HFFc6 (cell line): ENCODE measurements around the gene PRDM1. TPM values are rescaled to one million over a fixed set of nuclear protein-coding genes. Genes with fewer than 3 reads are reported as not detected.

Experiments
- DNase-seq: peaks from one replicate; pipeline ENCODE4 v3.0.0-alpha.2; 2018
- H3K27ac Mint-ChIP-seq: 2 replicates; pipeline ENCODE4 v1.8.0; 2020; ENCODE audit warnings: mild to moderate bottlenecking, mixed read lengths
- H3K27me3 Mint-ChIP-seq: 2 replicates; pipeline ENCODE4 v1.8.0; 2021; ENCODE audit warnings: mild to moderate bottlenecking, moderate library complexity, mixed read lengths; ENCODE audit not compliant: insufficient read depth
- H3K36me3 Mint-ChIP-seq: 2 replicates; pipeline ENCODE4 v1.8.0; 2021; ENCODE audit warnings: low read depth, mixed read lengths
- H3K4me1 Mint-ChIP-seq: 2 replicates; pipeline ENCODE4 v1.8.0; 2020; ENCODE audit warnings: low read depth, mixed read lengths
- H3K4me3 Mint-ChIP-seq: 2 replicates; pipeline ENCODE4 v1.8.0; 2020; ENCODE audit warnings: mild to moderate bottlenecking, moderate library complexity, mixed read lengths
- H3K9me3 Mint-ChIP-seq: 2 replicates; pipeline ENCODE4 v1.8.0; 2020; ENCODE audit warnings: mild to moderate bottlenecking, mixed read lengths
- total RNA-seq, 6 experiments: library from RNA; stranded (reverse); fragmentation: NEBNext Ultra II Directional; extraction: Animal tissue kit (Norgen Biotek cat#: 25700); gene quantifications; 2 replicates in 1 of 6; 3 replicates in 5 of 6; pipeline ENCODE4 v1.2.3, GENCODE V29; 2021
- TF ChIP-seq, protein P1 (sequence below): fragments of 200-600 bp; sonication (generic); IDR thresholded peaks from 2 replicates; pipeline ENCODE4 v1.5.0; 2021; ENCODE audit warnings: antibody characterized with exemption, mild to moderate bottlenecking

PRDM1 gene
- total RNA-seq, 6 experiments from 2014 or later: 8.4 to 12.3 (median 10.3) TPM

DNA sequence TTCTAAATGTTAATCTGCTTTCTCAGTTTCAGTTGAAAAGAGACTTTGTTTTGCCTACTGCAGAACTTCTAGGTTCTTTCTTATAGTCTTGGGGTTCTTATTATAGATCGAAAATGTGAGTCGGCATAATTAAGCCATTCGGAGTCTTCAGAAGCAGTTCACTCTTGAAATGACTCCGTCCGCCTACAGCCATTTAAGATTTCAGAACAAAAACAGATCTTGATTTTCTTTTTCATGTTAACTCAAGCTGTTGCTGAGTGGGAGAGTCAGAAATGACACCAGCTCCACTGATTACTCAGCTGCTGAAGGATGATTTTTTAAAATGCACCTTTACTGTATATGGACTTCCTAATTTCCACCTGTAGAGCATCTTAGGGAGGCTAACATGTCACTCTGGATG is 15.9 kb downstream of the PRDM1 start:
- TF ChIP-seq, protein P1, sequence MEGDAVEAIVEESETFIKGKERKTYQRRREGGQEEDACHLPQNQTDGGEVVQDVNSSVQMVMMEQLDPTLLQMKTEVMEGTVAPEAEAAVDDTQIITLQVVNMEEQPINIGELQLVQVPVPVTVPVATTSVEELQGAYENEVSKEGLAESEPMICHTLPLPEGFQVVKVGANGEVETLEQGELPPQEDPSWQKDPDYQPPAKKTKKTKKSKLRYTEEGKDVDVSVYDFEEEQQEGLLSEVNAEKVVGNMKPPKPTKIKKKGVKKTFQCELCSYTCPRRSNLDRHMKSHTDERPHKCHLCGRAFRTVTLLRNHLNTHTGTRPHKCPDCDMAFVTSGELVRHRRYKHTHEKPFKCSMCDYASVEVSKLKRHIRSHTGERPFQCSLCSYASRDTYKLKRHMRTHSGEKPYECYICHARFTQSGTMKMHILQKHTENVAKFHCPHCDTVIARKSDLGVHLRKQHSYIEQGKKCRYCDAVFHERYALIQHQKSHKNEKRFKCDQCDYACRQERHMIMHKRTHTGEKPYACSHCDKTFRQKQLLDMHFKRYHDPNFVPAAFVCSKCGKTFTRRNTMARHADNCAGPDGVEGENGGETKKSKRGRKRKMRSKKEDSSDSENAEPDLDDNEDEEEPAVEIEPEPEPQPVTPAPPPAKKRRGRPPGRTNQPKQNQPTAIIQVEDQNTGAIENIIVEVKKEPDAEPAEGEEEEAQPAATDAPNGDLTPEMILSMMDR: no peak
- Mint-ChIP-seq H3K4me3 (no peak overlapping the region), H3K4me1 (peaks cover 66% of the 10 kb centered on the region), H3K27me3 (no peaks in the 10 kb centered on the region), H3K36me3 (peaks cover 61% of the 10 kb centered on the region), H3K9me3 (no peaks in the 10 kb centered on the region), H3K27ac (no peak overlapping the region)
- no peak for DNase-seq

DNA sequence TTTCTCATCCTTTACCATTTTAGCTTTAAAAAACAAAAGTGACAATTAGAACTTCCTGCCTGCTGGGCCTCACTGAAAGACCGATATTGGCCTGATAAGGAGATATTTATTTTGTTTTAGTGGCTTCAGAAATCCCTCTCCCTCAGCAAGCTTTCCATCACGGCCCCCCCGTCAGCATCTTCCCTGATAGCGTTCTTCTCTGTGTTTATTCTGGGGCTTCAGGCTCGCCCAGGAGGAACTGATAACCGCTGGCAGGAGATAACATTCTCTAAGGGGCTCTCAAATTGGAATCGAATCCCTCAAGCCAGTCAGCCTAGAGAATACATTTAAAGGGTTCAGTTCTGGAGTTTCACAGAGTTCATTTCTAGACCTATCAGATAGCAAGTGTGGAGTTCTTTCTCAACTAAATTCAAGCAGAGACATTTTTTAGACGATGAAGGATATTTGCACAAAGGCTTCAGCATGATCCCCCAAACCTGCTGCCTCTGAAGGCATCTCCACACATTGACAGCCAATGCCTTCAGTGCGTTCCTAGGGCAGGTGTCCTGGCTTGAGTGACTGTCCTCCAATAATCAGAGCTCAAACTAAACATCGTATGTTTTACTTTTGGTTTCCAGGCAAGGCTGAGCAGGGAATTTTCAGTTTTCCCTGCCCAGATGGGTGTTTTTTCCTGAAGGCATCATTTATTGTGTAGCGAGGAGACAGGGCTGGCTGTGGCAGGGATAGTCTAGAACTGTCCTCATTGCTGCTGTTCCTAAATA is 17.0 kb downstream of the PRDM1 start:
- Mint-ChIP-seq H3K4me3 (no peak overlapping the region), H3K36me3 (peaks cover 70% of the 10 kb centered on the region), H3K27ac (no peak overlapping the region)

DNA sequence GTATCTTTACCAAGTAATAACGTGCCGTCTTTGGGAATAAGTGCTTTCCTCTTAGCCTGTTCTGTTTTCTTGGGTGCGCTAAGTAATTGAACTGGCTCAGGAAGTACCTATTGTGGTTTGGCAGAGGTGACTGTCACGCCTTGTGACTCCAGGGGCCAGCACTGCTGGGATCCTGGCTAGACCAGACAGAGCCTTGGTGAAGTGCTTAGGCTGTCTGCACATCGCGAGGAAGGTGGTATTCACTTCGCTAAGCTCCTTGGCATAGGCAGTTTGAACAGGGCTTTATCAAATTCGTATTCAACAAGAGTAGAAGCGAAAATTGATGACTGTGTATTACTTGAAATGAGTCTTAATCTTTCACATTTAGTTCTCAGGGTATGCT is 17.6 kb downstream of the PRDM1 start:
- DNase-seq: no peak
- no peak overlapping the region for H3K27ac Mint-ChIP-seq
- H3K4me3 Mint-ChIP-seq: no peak overlapping the region
- H3K4me1 Mint-ChIP-seq: peaks cover 52% of the 10 kb centered on the region
- H3K36me3 Mint-ChIP-seq: peaks cover 76% of the 10 kb centered on the region
- no peaks in the 10 kb centered on the region for H3K27me3 Mint-ChIP-seq
- TF ChIP-seq, protein P1: no peak
- no peaks in the 10 kb centered on the region for H3K9me3 Mint-ChIP-seq

More for the DNA sequence above, 17.0 kb downstream of the PRDM1 start:
- Mint-ChIP-seq H3K27me3 (no peaks in the 10 kb centered on the region), H3K9me3 (no peaks in the 10 kb centered on the region), H3K4me1 (peaks cover 58% of the 10 kb centered on the region)
- no peak for DNase-seq
- TF ChIP-seq, protein P1: no peak

DNA sequence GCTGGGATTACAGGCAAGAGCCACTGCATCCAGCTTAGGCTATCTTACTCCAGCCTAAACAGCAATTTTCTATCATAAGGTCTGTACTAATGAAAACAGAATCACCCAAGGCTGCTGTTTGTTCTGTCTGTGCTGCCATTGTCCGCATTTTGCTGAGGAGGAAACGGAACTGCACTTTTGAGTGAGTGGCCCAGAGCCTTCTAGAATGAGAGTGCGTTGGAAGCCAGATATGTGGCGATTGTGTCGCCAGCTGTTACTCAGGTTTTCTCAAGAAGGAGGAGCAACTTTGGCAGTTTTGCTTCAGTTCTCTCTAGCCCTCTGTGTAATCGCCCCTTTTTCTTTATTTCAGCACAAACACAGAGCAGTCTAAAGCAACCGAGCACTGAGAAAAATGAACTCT is 18.3 kb downstream of the PRDM1 start:
- no peak overlapping the region for H3K4me3 Mint-ChIP-seq
- H3K27me3 Mint-ChIP-seq: no peaks in the 10 kb centered on the region
- H3K4me1 Mint-ChIP-seq: peaks cover 45% of the 10 kb centered on the region
- no peak overlapping the region for H3K27ac Mint-ChIP-seq
- TF ChIP-seq, protein P1: no peak
- H3K9me3 Mint-ChIP-seq: no peaks in the 10 kb centered on the region
- no peak for DNase-seq
- peaks cover 74% of the 10 kb centered on the region for H3K36me3 Mint-ChIP-seq

DNA sequence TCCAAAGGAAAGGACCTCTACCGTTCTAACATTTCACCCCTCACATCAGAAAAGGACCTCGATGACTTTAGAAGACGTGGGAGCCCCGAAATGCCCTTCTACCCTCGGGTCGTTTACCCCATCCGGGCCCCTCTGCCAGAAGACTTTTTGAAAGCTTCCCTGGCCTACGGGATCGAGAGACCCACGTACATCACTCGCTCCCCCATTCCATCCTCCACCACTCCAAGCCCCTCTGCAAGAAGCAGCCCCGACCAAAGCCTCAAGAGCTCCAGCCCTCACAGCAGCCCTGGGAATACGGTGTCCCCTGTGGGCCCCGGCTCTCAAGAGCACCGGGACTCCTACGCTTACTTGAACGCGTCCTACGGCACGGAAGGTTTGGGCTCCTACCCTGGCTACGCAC is 18.8 kb downstream of the PRDM1 start:
- TF ChIP-seq, protein P1: no peak
- Mint-ChIP-seq H3K27ac (no peak overlapping the region), H3K9me3 (no peaks in the 10 kb centered on the region), H3K36me3 (peaks cover 74% of the 10 kb centered on the region), H3K27me3 (no peaks in the 10 kb centered on the region), H3K4me1 (peaks cover 44% of the 10 kb centered on the region), H3K4me3 (no peak overlapping the region)
- no peak for DNase-seq
